ENCODE data around the gene HSPA2.

GRCh38 chr14:64554556-64554955 is 14.0 kb downstream of the HSPA2 start:
- TF ChIP-seq, protein P1, sequence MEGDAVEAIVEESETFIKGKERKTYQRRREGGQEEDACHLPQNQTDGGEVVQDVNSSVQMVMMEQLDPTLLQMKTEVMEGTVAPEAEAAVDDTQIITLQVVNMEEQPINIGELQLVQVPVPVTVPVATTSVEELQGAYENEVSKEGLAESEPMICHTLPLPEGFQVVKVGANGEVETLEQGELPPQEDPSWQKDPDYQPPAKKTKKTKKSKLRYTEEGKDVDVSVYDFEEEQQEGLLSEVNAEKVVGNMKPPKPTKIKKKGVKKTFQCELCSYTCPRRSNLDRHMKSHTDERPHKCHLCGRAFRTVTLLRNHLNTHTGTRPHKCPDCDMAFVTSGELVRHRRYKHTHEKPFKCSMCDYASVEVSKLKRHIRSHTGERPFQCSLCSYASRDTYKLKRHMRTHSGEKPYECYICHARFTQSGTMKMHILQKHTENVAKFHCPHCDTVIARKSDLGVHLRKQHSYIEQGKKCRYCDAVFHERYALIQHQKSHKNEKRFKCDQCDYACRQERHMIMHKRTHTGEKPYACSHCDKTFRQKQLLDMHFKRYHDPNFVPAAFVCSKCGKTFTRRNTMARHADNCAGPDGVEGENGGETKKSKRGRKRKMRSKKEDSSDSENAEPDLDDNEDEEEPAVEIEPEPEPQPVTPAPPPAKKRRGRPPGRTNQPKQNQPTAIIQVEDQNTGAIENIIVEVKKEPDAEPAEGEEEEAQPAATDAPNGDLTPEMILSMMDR (conservative IDR thresholded peaks at IDR 0.05; ENCODE audit: low read depth, low read length) = no peak
- TF ChIP-seq CHD1 (IDR thresholded peaks at IDR 0.05; ENCODE audit: low read depth, low read length) (no peak), POLR2A (IDR thresholded peaks at IDR 0.05; ENCODE audit: low read depth, low read length) (no peak), MXI1 (IDR thresholded peaks at IDR 0.05; ENCODE audit: borderline replicate concordance, low read depth, low read length) (no peak), CEBPB (IDR thresholded peaks at IDR 0.05; ENCODE audit: low read depth, low read length) (no peak), FOS (IDR thresholded peaks at IDR 0.05; ENCODE audit: low read depth, low read length) (no peak), BHLHE40 (IDR thresholded peaks at IDR 0.05; ENCODE audit: low read depth, low read length) (no peak), NFE2L2 (IDR thresholded peaks at IDR 0.05; ENCODE audit: low read depth, low read length) (no peak), RFX5 (IDR thresholded peaks at IDR 0.05; ENCODE audit: low read depth, low read length) (no peak), RAD21 (IDR thresholded peaks at IDR 0.05; ENCODE audit: low read length) (no peak), SMC3 (IDR thresholded peaks at IDR 0.05; ENCODE audit: low read depth, low read length) (no peak), MAZ (IDR thresholded peaks at IDR 0.05; ENCODE audit: borderline replicate concordance, low read depth, low read length) (no peak), MAFK (IDR thresholded peaks at IDR 0.05; ENCODE audit: low read depth, low read length) (no peak), USF2 (IDR thresholded peaks at IDR 0.05; ENCODE audit: low read depth, low read length) (no peak)
